WTC11 (cell line): ENCODE results near the gene INHBC. TPM values are rescaled to one million over a fixed set of nuclear protein-coding genes. Genes with fewer than 3 reads are reported as not detected.

Source experiments
- ATAC-seq: fragments of 200-7000 bp; cut with Tn5 transposase; 2 replicates; pipeline ENCODE4 v1.10.0; 2021; ENCODE audit warnings: mild to moderate bottlenecking, moderate library complexity
- CTCF ChIA-PET: fragments of 300-600 bp; sonication (Branson Sonifier 250); formaldehyde crosslinking; loops from one replicate; lab custom pipeline; 2021; ENCODE audit warnings: antibody characterized with exemption; lab: Charles Lee
- POLR2A ChIA-PET: fragments of 350-600 bp; sonication (Branson Sonifier 250); formaldehyde crosslinking; loops from one replicate; lab custom pipeline; 2021; ENCODE audit warnings: antibody characterized with exemption; lab: Charles Lee
- DNase-seq: peaks from one replicate; pipeline ENCODE4 v3.0.0; 2021; ENCODE audit warnings: low spot score
- H3K27ac Mint-ChIP-seq: 2 replicates; pipeline ENCODE4 v1.8.0; 2021; ENCODE audit warnings: mixed read lengths
- H3K27me3 Mint-ChIP-seq: 2 replicates; pipeline ENCODE4 v1.8.0; 2021; ENCODE audit warnings: low read depth, mild to moderate bottlenecking, moderate library complexity, mixed read lengths
- H3K36me3 Mint-ChIP-seq: 2 replicates; pipeline ENCODE4 v1.8.0; 2021; ENCODE audit warnings: mixed read lengths
- H3K4me1 Mint-ChIP-seq: 2 replicates; pipeline ENCODE4 v1.8.0; 2022; ENCODE audit warnings: mixed read lengths
- H3K4me3 Mint-ChIP-seq: 2 replicates; pipeline ENCODE4 v1.8.0; 2021; ENCODE audit warnings: mild to moderate bottlenecking, moderate library complexity, mixed read lengths
- H3K9me3 Mint-ChIP-seq: 2 replicates; pipeline ENCODE4 v1.8.0; 2021; ENCODE audit warnings: mixed read lengths
- CREB1 ChIP-seq: sonication (generic); formaldehyde crosslinking; IDR thresholded peaks from 2 replicates; pipeline ENCODE4 v1.8.0; 2023; ENCODE audit warnings: mild to moderate bottlenecking, missing genetic modification reagents
- FOXJ3 ChIP-seq: sonication (generic); formaldehyde crosslinking; IDR thresholded peaks from 2 replicates; pipeline ENCODE4 v1.9.0; 2021; ENCODE audit warnings: missing genetic modification reagents, mild to moderate bottlenecking, borderline replicate concordance
- FOXK1 ChIP-seq: sonication (generic); formaldehyde crosslinking; IDR thresholded peaks from 2 replicates; pipeline ENCODE4 v1.8.0; 2022; ENCODE audit warnings: mild to moderate bottlenecking, moderate library complexity, missing genetic modification reagents
- FOXP1 ChIP-seq: sonication (generic); formaldehyde crosslinking; IDR thresholded peaks from 2 replicates; pipeline ENCODE4 v1.8.0; 2022; ENCODE audit warnings: missing genetic modification reagents, mild to moderate bottlenecking, moderate library complexity, borderline replicate concordance
- HMGXB4 ChIP-seq: sonication (generic); formaldehyde crosslinking; IDR thresholded peaks from 2 replicates; pipeline ENCODE4 v1.8.1; 2023; ENCODE audit warnings: mild to moderate bottlenecking, moderate library complexity, missing genetic modification reagents
- IRF1 ChIP-seq: sonication (generic); formaldehyde crosslinking; IDR thresholded peaks from 2 replicates; pipeline ENCODE4 v1.8.0; 2023; ENCODE audit warnings: missing genetic modification reagents
- MAX ChIP-seq: sonication (generic); formaldehyde crosslinking; IDR thresholded peaks from 2 replicates; pipeline ENCODE4 v1.8.0; 2022; ENCODE audit warnings: mild to moderate bottlenecking, missing genetic modification reagents
- MLX ChIP-seq: sonication (generic); formaldehyde crosslinking; IDR thresholded peaks from 2 replicates; pipeline ENCODE4 v1.8.1; 2023; ENCODE audit warnings: mild to moderate bottlenecking, missing genetic modification reagents, moderate library complexity
- PREB ChIP-seq: sonication (generic); formaldehyde crosslinking; IDR thresholded peaks from 2 replicates; pipeline ENCODE4 v1.8.1; 2022; ENCODE audit warnings: mild to moderate bottlenecking, missing genetic modification reagents, moderate library complexity, borderline replicate concordance
- SP1 ChIP-seq: sonication (generic); formaldehyde crosslinking; conservative IDR thresholded peaks from 2 replicates; pipeline ENCODE4 v1.8.1; 2022; ENCODE audit warnings: missing genetic modification reagents
- TP53 ChIP-seq: sonication (generic); formaldehyde crosslinking; IDR thresholded peaks from 2 replicates; pipeline ENCODE4 v1.8.1; 2023; ENCODE audit warnings: mild to moderate bottlenecking, missing genetic modification reagents
- USF1 ChIP-seq: sonication (generic); formaldehyde crosslinking; IDR thresholded peaks from 2 replicates; pipeline ENCODE4 v1.8.0; 2022; ENCODE audit warnings: mild to moderate bottlenecking, missing genetic modification reagents
- ZNF121 ChIP-seq: sonication (generic); formaldehyde crosslinking; IDR thresholded peaks from 2 replicates; pipeline ENCODE4 v1.8.0; 2023; ENCODE audit warnings: missing genetic modification reagents
- ZNF423 ChIP-seq: fragments of 250-450 bp; sonication (Bioruptor Pico); IDR thresholded peaks from 2 replicates; pipeline ENCODE4 v2.1.2; 2022; ENCODE audit warnings: mild to moderate bottlenecking, moderate library complexity
- ZNF425 ChIP-seq: fragments of 250-450 bp; sonication (Bioruptor Pico); conservative IDR thresholded peaks from 2 replicates; pipeline ENCODE4 v1.9.0; 2021; ENCODE audit warnings: mild to moderate bottlenecking
- total RNA-seq: library from RNA; stranded (reverse); gene quantifications from 3 replicates; pipeline ENCODE4 v1.2.3, GENCODE V29; 2021

The INHBC gene
- total RNA-seq, 1 experiment from 2014 or later: 0.20 TPM

GRCh38 chr12:57428965-57429364, 5.6 kb upstream of the INHBC start:
- DNase-seq (no peak), ATAC-seq (no peak)
- peaks cover 25% of the 10 kb centered on the region for H3K4me1 Mint-ChIP-seq
- CTCF ChIA-PET: interaction anchor here (1.4 to 3.4 kb wide), 5 partner anchors 23 to 158 kb away, joined by 3 to 23 read pairs (median 13); partner anchors contain the start of genes GLI1 and INHBE
- H3K9me3 Mint-ChIP-seq: no peaks in the 10 kb centered on the region
- peaks cover 5% of the 10 kb centered on the region for H3K36me3 Mint-ChIP-seq
- H3K4me3 Mint-ChIP-seq: peak overlapping the region; percentile 88
- H3K27me3 Mint-ChIP-seq: no peaks in the 10 kb centered on the region
- peak overlapping the region; percentile 91 for H3K27ac Mint-ChIP-seq
- TF ChIP-seq ZNF423 (CRISPR knock-in tag) (no peak), FOXJ3 (CRISPR knock-in tag) (no peak), IRF1 (no peak), PREB (CRISPR knock-in tag) (no peak), ZNF121 (CRISPR knock-in tag) (peak; percentile 87), USF1 (CRISPR knock-in tag) (0 out of 2 replicates have a peak, but pooled peaks have one; percentile 18), CREB1 (CRISPR knock-in tag) (no peak)
- TF ChIP-seq, all 79 proteins: peak for 2
- POLR2A ChIA-PET: no interaction called here

GRCh38 chr12:57429473-57430111, 5.0 kb upstream of the INHBC start:
- Mint-ChIP-seq H3K4me1 (peaks cover 25% of the 10 kb centered on the region), H3K9me3 (no peaks in the 10 kb centered on the region), H3K27ac (peak overlapping the region; percentile 96), H3K36me3 (peaks cover 1% of the 10 kb centered on the region), H3K27me3 (no peaks in the 10 kb centered on the region; the same call in 1 of the 2 replicates), H3K4me3 (peak overlapping the region; percentile 88)
- DNase-seq (no peak), ATAC-seq (no peak)
- POLR2A ChIA-PET: interaction anchor here (0.7 to 1.2 kb wide), 4 partner anchors 23 to 122 kb away, joined by 3 to 9 read pairs (median 6); partner anchors contain the start of genes GLI1 and INHBE
- TF ChIP-seq HMGXB4 (CRISPR knock-in tag) (no peak), MAX (no peak), SP1 (no peak), ZNF425 (CRISPR knock-in tag) (no peak), FOXK1 (no peak), FOXP1 (CRISPR knock-in tag) (no peak), MLX (CRISPR knock-in tag) (no peak), TP53 (no peak)
- CTCF ChIA-PET: interaction anchor here (0.6 to 3.4 kb wide), 13 partner anchors 8 to 428 kb away, joined by 3 to 23 read pairs (median 4); partner anchors contain the start of genes GLI1 and INHBE
